ENCODE results near the gene OPCML.

Gene OPCML

GRCh38 chr11:132691848-132692550, 840.3 kb downstream of the OPCML start:
- no peak for DNase-seq

GRCh38 chr11:132686886-132687285, 845.4 kb downstream of the OPCML start:
- no peak for DNase-seq

GRCh38 chr11:132685174-132685611, 847.1 kb downstream of the OPCML start:
- DNase-seq: no peak

DNA sequence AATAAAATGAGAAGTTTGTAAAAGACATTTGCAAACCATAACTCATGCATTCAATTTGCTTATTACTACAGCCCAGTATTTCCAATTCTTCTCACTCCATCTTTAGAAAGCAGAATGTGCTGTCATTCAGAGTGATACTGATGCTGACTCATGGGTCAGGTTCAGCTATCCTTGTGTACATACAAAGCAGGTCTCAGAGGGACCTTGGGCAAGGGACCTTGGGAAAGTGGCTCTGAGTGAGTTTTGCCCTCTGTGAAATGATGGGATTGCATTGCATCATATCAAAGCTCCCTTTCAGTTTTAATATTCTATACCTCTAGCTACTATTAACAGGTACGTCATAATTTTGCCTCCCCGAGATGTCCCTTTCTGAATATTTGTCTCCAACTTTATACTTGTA, 848.7 kb downstream of the OPCML start:
- no peak for DNase-seq

- no peak for DNase-seq
Observed at GRCh38 chr11:132681971-132682370, 850.3 kb downstream of the OPCML start.

DNA sequence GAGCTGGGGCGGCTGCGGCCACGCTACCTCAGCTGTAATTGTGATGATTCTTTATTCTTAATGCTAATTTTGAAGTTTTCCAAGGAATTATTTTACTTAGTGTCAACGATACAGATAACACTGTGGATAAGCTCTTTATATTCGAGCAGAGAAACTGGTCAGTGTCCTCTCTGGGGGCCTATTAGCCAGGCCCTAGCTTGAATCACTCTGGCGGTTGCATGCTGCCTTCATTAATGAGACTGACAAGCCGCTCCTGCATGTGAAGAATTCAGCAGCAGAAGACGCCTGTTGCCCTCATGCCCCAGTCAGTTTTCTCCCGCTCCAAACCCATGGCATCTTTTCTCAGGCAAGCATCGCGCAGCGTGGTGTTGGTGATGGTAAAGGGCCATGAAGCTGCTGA, 851.7 kb downstream of the OPCML start:
- no peak for DNase-seq

DNA sequence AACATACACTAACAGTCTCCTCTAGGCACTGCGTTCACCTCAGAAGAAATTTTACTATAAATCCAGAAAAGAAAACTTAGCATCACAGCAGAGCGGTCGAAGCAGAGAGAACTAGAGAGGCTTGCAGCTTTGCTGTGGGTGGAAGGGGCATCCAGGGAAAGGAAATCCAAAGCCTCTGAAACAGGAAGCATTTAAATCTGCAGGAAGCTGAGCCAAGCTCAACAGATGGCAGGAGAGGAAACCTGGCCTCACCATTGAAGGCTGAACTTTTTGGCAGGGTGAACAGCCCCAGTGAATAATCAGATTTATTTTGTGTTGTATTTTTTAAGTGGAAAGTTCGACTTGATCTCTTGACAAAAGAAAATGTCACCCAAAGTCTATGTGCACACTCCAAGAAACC, 858.1 kb downstream of the OPCML start:
- no peak for DNase-seq

GRCh38 chr11:132671851-132672370, 860.4 kb downstream of the OPCML start:
- no peak for DNase-seq

- DNase-seq: no peak
Observed at GRCh38 chr11:132670921-132671675, 861.2 kb downstream of the OPCML start.

DNA sequence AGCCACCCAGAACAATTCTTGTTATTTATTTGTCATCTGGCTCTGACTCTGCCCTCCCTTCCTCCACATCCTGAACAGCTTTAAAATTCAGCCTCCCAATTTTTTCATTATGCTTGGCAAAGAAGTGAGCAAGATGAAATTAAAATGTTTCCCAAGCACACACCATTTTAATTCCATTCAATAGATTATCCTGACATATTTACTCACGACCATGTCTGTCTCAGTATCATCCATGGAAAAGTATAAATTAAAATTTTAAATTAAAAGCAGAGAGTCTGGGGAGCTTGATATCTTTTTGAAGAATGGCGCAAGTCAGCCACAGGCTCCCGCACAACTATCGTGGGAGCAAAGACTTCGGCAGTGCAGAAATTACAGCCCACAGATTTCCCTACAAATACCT, 862.4 kb downstream of the OPCML start:
- DNase-seq: no peak

DNA sequence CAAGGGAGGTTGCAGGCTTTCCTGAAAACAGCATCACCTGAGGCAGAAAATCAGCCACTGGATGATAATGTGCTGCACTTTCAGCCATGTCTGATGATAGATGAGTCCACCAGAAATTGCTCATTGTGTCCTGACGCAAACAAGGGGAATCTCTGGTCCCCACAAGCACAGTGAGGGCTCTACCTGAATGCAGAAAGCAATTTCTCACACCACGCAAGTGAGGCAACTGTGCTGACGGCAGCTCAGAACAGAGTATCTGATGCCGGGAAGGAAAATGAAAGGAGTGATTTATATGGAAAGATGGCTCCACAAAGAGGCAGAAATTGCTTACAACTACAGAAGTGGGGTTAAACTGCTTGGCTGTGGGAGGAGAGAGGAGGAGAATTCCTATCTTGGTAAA, 867.1 kb downstream of the OPCML start:
- no peak for DNase-seq

DNA sequence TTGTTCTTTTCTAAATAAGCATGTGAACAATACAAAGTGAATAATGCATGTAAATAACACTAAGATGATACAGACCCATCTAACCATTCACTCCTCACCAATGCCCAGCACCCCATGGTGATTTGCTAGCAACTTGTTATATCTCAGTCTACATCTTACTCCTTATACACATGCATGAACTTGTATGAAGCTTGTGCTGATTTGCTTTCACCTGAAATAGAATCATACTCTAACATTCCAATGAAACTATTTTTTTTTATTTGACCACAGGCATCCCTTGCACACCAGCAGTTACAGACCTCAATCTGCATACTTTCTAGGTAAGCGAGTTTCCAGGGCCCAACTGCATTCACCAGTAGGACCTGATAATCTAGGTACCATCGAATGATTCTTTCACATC, 873.6 kb downstream of the OPCML start:
- no peak for DNase-seq

- DNase-seq: no peak
Observed at GRCh38 chr11:132658004-132658403, 874.3 kb downstream of the OPCML start.

DNA sequence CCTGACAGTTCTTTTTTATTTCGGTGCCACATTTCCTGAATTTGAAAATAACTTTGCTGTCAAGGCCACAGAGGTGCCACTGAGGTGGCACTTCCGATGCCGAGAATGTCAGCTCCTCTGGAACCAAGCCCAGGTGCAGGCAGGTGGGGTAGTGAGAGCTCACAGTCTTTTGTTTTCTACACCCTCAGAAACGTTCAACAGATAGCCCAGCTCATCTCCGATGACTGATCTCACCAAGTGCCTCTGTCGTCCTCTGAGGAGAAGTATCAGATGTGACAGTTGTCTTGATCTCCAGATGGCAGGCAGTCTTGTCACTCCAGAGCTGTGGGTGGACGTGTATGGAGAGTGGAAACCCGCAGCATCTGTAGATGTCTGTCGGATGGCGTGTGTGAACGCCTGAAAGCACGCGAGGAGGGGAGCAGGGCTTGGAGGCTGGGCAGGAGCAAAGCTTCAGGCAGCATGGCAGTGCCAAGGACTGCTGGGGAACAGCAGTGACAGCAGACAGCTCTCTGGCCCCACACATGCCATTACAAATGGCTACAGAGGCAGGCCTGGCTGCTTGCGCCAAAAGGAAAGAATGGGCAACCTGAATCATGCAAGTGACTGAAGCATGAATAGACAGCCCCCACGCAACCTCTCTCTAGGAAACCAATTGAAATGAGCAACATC, 877.0 kb downstream of the OPCML start:
- DNase-seq: no peak

DNA sequence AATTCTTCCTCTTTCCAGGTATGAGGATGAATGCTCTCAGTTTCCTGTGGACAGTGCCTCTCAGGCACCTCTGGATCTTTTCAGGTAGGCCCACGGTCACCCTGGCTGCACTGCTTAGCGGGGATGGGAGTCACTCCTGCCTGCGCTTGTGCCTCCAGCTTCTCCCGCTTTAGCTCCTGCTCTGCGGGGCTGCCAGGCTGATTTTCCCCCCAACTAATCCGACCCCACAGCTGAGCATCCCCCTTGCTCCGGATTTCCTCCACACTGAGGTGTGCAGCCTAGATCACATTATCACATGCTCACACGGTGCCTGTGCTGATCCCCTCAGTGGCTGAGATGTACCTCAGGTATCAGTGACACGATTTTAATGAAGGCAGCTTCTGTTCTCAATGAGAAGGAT, 879.1 kb downstream of the OPCML start:
- no peak for DNase-seq

GRCh38 chr11:132650969-132651720, 881.2 kb downstream of the OPCML start:
- no peak for DNase-seq

DNA sequence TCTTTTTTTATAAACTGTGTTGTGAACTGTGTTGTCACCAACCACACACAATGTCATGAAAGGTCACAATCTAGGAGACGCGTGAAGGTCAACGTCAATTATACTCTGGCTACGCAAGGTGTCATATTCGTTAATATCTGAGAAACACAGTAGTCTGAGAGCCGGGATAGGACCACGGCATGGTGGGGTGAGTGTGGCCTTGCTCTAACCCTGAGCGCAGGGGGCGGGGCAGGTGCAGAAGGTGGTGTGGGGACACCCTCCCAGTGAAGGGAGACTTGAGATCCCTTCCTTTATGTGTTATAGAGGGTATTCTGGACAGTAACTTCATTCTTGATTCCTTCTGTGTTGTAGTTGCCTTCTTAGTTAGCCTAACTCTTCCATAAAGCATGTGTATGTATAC, 883.0 kb downstream of the OPCML start:
- DNase-seq: no peak

DNA sequence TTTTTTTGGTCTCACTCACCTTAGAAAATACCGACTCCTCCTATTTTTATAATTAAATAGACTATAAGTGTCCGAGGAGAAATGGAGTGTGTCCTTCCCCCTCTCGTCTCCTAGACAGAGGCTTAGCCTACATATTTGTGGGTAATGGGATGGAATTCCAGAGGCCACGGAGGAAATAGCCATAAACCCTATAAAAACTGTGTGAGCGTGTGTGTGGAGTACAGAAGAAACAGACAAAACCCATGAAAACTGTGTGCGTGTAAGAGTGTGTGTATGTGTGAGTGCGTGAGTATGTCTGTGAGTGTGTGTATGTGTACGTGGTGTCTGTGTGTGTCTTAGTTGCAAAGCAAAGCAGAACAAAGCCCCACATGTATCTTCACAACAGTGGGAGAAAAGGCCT, 883.5 kb downstream of the OPCML start:
- no peak for DNase-seq

DNA sequence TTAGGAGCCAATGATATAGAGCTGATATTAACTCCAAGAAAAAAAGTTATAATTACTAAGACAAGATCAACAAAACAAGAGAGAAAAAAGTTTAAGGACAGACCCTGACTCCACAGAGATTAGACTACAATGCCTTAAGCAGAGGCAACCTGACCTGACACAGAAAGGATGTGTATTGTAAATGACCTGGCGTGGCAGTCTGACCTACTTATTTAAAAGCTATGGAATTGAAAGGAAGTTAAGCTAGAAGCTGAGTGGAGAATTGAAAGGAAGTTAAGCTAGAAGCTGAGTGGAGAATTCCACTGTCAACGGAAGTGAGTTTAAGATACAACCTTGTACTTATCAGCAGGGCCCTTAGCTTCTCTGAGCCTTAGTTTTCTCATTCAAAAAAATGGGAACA, 885.4 kb downstream of the OPCML start:
- DNase-seq: no peak

GRCh38 chr11:132644520-132645239, 887.6 kb downstream of the OPCML start:
- no peak for DNase-seq

GRCh38 chr11:132643239-132643638, 889.1 kb downstream of the OPCML start:
- DNase-seq: no peak

GRCh38 chr11:132640952-132641351, 891.3 kb downstream of the OPCML start:
- no peak for DNase-seq
